HCT116 (cell line): Measurements from ENCODE around the gene TEX29.

Experiments used
- CTCF ChIP-seq, 3 experiments: fragments of 200-600 bp in 1 of 3; sonication (generic) in 1 of 3; IDR thresholded peaks in 2 of 3; conservative IDR thresholded peaks in 1 of 3; 2 replicates each; pipeline ENCODE4 v1.5.1; 2012 to 2017; ENCODE audit warnings: low read depth in 2 of 3, low read length in 2 of 3, antibody characterized with exemption in 1 of 3, borderline replicate concordance in 1 of 3, control low read depth in 1 of 3, mild to moderate bottlenecking in 1 of 3, mixed read lengths in 1 of 3, mixed run types in 1 of 3, moderate library complexity in 1 of 3; ENCODE audit not compliant: insufficient read depth in 1 of 3
- MAX ChIP-seq: IDR thresholded peaks from 2 replicates; pipeline ENCODE4 v1.6.1; 2012
- POLR2A ChIP-seq: IDR thresholded peaks from 2 replicates; pipeline ENCODE4 v1.7.0; 2011; ENCODE audit warnings: borderline replicate concordance; ENCODE audit not compliant: insufficient read depth, insufficient read length; ENCODE audit errors: extremely low read depth

- TF ChIP-seq POLR2A (no peak), MAX (no peak), CTCF (IDR thresholded peaks at IDR 0.05 in 2 of 3, conservative IDR thresholded peaks at IDR 0.05 in 1 of 3; ENCODE audit: borderline replicate concordance in 1 of 3, insufficient read depth in 1 of 3, low read depth in 2 of 3, low read length in 2 of 3) (no peak)
Measured at GRCh38 chr13:111323950-111324651, 3.7 kb downstream of the TEX29 start.
